Esophagus muscularis mucosa (tissue), 4 donors: ENCODE data around the gene KLHL1. TPM values are rescaled to one million over a fixed set of nuclear protein-coding genes. Genes with fewer than 3 reads are reported as not detected.
"Not testable (repeated sequence)": the region's sequence is repeated elsewhere in the genome, so short reads cannot be mapped to it uniquely, and the experiment has no call there.

ENCODE experiments used
- DNase-seq: peaks from one replicate; pipeline ENCODE4 v3.0.0-alpha.2; 2017; ENCODE audit errors: extremely low spot score
- H3K27ac ChIP-seq, 4 donors: fragments of 200-600 bp; sonication (generic); replicated peaks in 1 of 4; 1 replicate in 3 of 4; 2 replicates in 1 of 4; pipeline ENCODE4 v1.5.1; 2016 to 2019; ENCODE audit warnings: mild to moderate bottlenecking in 1 of 4
- H3K27me3 ChIP-seq, 4 donors: fragments of 200-600 bp; sonication (generic); one replicate each; pipeline versions ENCODE4 v1.5.1 to v1.6.0; 2016 to 2019
- H3K36me3 ChIP-seq, 4 donors: fragments of 200-600 bp; sonication (generic); one replicate each; pipeline ENCODE4 v1.5.1; 2016 to 2019
- H3K4me1 ChIP-seq, 4 donors: fragments of 200-600 bp; sonication (generic); one replicate each; pipeline ENCODE4 v1.5.1; 2016 to 2019
- H3K4me3 ChIP-seq, 4 donors: fragments of 200-600 bp; sonication (generic); 1 replicate in 2 of 4; 2 replicates in 2 of 4; pipeline ENCODE4 v1.5.1; 2016 to 2019; ENCODE audit warnings: mild to moderate bottlenecking in 4 of 4, moderate library complexity in 1 of 4
- H3K9me3 ChIP-seq, 4 donors: fragments of 200-600 bp; sonication (generic); 1 replicate in 3 of 4; 2 replicates in 1 of 4; pipeline ENCODE4 v1.5.1; 2016 to 2019
- CTCF ChIP-seq, 3 experiments: fragments of 200-600 bp in 2 of 3; fragments of 450-650 bp in 1 of 3; sonication (generic) in 2 of 3; IDR thresholded peaks; one replicate each; pipeline ENCODE4 v1.5.1; 2017 to 2019; ENCODE audit warnings: antibody characterized with exemption in 3 of 3, mild to moderate bottlenecking in 2 of 3, moderate library complexity in 1 of 3
- EP300 ChIP-seq: sonication (generic); formaldehyde crosslinking; IDR thresholded peaks from one replicate; pipeline ENCODE4 v1.6.1; 2017; ENCODE audit warnings: antibody characterized with exemption
- POLR2A ChIP-seq: fragments of 450-650 bp; IDR thresholded peaks from one replicate; pipeline ENCODE4 v1.6.1; 2017; ENCODE audit warnings: antibody characterized with exemption, moderate library complexity, mild to moderate bottlenecking, low read depth
- POLR2AphosphoS5 ChIP-seq, 2 donors: sonication (generic); formaldehyde crosslinking; IDR thresholded peaks; one replicate each; pipeline ENCODE4 v1.6.1; 2017; ENCODE audit warnings: antibody characterized with exemption in 2 of 2
- WGBS: methylation state at CpG from one replicate; pipeline ENCODE4 v1.1.5; 2018; 5-methylcytosine and 5-hydroxymethylcytosine counted together
- intact Hi-C: fragments of 100-400 bp; cut with DNase I; formaldehyde crosslinking; loops from one replicate; pipeline ENCODE4 v1.15.1; 2023
- total RNA-seq, 4 donors: library from RNA; depleted of rRNA; stranded (reverse); fragments of >200 nt; gene quantifications; one replicate each; pipeline versions ENCODE4 v1.1.0 to v1.2.1, GENCODE V29; 2016

KLHL1 gene
- total RNA-seq: under 1 TPM in 2 of 4 donors, not detected in 2; under 0.01 to 0.13 TPM

- TF ChIP-seq EP300: no peak
- TF ChIP-seq CTCF (IDR thresholded peaks at IDR 0.05): no peak
- no peak for TF ChIP-seq POLR2A
- TF ChIP-seq POLR2AphosphoS5 (IDR thresholded peaks at IDR 0.05): no peak
- intact Hi-C loops: no loop called here
- 67% methylated on average over 18 of the region's 18 CpGs for WGBS
- no peak within 1 kb of the TSS for H3K4me3 ChIP-seq
- peaks cover 0 to 22% (median 0%) of the 10 kb centered on the region in 4 donors for H3K27me3 ChIP-seq
- DNase-seq: no peak
- no peaks in the 10 kb centered on the region for H3K4me1 ChIP-seq
- no peaks in the 10 kb centered on the region for H3K36me3 ChIP-seq
- H3K27ac ChIP-seq: no peak within 1 kb of the TSS
- no peaks in the 10 kb centered on the region for H3K9me3 ChIP-seq
Observed at GRCh38 chr13:70108356-70109105, at the start of gene KLHL1. KLHL1 (minus strand) TSS chr13:70108452; CDS start chr13:70107699, 753 bp downstream.

GRCh38 chr13:70142658-70143057 lies 34.4 kb upstream of the KLHL1 start:
- intact Hi-C loops, H3K27ac ChIP-seq, H3K4me3 ChIP-seq, H3K4me1 ChIP-seq, H3K9me3 ChIP-seq, H3K36me3 ChIP-seq, H3K27me3 ChIP-seq, DNase-seq: not testable (repeated sequence)
- WGBS: 92% methylated on average over 12 of the region's 12 CpGs

- Histone ChIP-seq H3K36me3 (no peaks in the 10 kb centered on the region), H3K27ac (no peak overlapping the region), H3K27me3 (no peaks in the 10 kb centered on the region), H3K4me1 (no peaks in the 10 kb centered on the region), H3K4me3 (no peak overlapping the region), H3K9me3 (no peaks in the 10 kb centered on the region)
- WGBS: 87% methylated on average over 2 of the region's 2 CpGs
- TF ChIP-seq POLR2A (no peak), CTCF (IDR thresholded peaks at IDR 0.05) (no peak), POLR2AphosphoS5 (IDR thresholded peaks at IDR 0.05) (no peak), EP300 (no peak)
- DNase-seq: no peak
- intact Hi-C loops: no loop called here
Observed at GRCh38 chr13:70128098-70128497, 19.8 kb upstream of the KLHL1 start.

- 60% methylated on average over 5 of the region's 5 CpGs for WGBS
- H3K27me3 ChIP-seq: no peaks in the 10 kb centered on the region
- no peak for DNase-seq
- H3K36me3 ChIP-seq: no peaks in the 10 kb centered on the region
- TF ChIP-seq CTCF (IDR thresholded peaks at IDR 0.05): no peak
- TF ChIP-seq EP300: no peak
- TF ChIP-seq POLR2A: no peak
- no peak for TF ChIP-seq POLR2AphosphoS5 (IDR thresholded peaks at IDR 0.05)
- no peaks in the 10 kb centered on the region for H3K9me3 ChIP-seq
- intact Hi-C loops: no loop called here
- H3K4me1 ChIP-seq: no peaks in the 10 kb centered on the region
- H3K4me3 ChIP-seq: no peak overlapping the region
- H3K27ac ChIP-seq: no peak overlapping the region
Observed at GRCh38 chr13:70125693-70126092, 17.4 kb upstream of the KLHL1 start.

GRCh38 chr13:70117338-70117905 lies 9.2 kb upstream of the KLHL1 start:
- 75% methylated on average over 2 of the region's 2 CpGs for WGBS

More at GRCh38 chr13:70117338-70117905, 9.2 kb upstream of the KLHL1 start:
- H3K4me3 ChIP-seq: no peak overlapping the region
- intact Hi-C loops: no loop called here
- H3K9me3 ChIP-seq: no peaks in the 10 kb centered on the region
- no peak for TF ChIP-seq EP300
- TF ChIP-seq POLR2AphosphoS5 (IDR thresholded peaks at IDR 0.05): no peak
- TF ChIP-seq POLR2A: no peak
- no peak for TF ChIP-seq CTCF (IDR thresholded peaks at IDR 0.05)
- no peak overlapping the region for H3K27ac ChIP-seq
- no peaks in the 10 kb centered on the region for H3K36me3 ChIP-seq
- no peak for DNase-seq
- H3K4me1 ChIP-seq: no peaks in the 10 kb centered on the region
- H3K27me3 ChIP-seq: no peaks in the 10 kb centered on the region
